ENCODE data around the gene PLA2G2E.
"Not testable (repeated sequence)": the region's sequence is repeated elsewhere in the genome, so short reads cannot be mapped to it uniquely, and the experiment has no call there.

PLA2G2E gene

GRCh38 chr1:19882111-19883071 lies 41.0 kb downstream of the PLA2G2E start, which contains the start of gene OTUD3:
OTUD3 (plus strand) TSS chr1:19882395; CDS start chr1:19882514, 119 bp downstream.
- DNase-seq (ENCODE audit: low read depth), result peak; percentile 90

GRCh38 chr1:19880841-19881240 lies 42.6 kb downstream of the PLA2G2E start:
- not testable (repeated sequence) for DNase-seq (ENCODE audit: low read depth)

GRCh38 chr1:19879661-19880060 lies 43.8 kb downstream of the PLA2G2E start:
- DNase-seq (ENCODE audit: low read depth), result no peak

GRCh38 chr1:19879227-19879626 lies 44.2 kb downstream of the PLA2G2E start:
- DNase-seq (ENCODE audit: low read depth), result no peak

DNA sequence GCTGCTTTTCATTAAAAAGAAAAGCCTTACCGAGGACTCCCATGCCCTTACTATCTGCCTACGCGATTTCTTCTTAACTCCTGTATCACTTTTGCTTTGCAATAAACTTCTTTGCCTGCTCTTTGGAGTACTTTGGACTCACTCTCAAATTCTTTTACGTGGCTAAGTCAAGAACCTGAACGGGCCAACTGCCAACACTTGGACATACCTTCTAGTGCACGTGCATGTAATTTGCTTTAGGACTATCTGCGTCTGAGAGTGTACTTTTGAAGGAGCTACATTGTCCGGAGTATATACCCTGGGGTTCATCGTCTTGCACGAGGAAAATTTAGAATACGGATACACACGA lies 44.8 kb downstream of the PLA2G2E start:
- DNase-seq (ENCODE audit: low read depth), result no peak

DNA sequence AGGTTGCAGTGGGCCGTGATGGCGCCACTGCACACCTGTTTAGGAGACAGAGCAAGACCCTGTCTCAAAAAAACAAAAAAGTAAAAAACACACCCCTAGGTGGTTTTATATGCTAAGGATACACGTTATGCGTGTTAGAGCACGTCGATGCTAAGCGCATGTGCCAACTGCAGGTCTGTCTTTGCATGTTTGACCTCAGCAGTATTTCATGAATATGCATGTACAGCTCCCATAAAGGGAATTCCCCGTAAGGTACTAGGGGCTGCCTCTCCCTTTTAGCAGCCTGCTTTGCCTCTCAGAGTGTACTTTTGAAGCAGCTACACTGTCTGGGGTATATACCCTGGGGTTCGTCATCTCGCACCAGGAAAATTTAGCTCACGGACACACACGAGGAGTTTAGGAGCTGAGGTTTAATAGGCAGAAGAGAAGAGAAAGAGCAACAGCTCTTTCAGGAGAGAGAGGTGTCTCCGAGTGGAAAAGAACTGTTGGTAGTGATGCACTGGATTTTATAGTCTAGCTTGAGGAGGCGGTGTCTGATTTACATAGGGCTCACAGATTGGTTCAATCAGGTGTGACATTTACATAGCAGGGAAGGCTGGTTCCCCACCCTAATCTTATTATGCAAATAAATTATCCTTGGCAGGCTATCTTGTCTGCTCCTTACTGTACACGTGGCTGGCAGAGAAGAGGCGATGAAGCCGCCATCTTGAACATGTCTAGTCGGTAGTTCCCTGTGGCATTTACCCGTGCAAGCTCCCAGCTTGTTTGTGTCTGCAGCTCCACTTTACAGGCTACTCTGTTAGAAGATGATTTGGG lies 45.4 kb downstream of the PLA2G2E start:
- no peak for DNase-seq (ENCODE audit: low read depth)

- DNase-seq (ENCODE audit: low read depth), result no peak
Observed at GRCh38 chr1:19877181-19877750, 46.2 kb downstream of the PLA2G2E start.

DNA sequence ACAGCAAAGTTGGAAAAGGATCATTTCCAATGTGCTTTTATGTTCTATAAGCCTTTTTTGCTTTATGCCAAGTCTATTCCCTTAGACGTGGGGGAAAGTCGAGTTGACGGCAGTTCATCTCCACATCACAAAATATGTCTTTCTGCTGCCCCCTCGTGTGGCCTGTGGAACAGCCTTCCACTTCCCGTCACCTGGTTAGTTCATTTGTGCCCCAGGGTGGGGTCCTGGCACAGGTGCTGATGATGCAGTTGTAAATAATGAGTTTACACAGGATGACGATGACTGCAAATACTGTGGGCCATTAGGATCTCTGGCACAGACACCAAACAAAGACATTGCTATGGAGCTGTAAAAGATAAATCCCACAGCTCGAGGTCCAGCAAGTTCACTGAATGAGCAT lies 51.2 kb downstream of the PLA2G2E start:
- no peak for DNase-seq (ENCODE audit: low read depth)

All from stimulated activated CD8-positive, alpha-beta memory T cell treated with anti-CD3 and anti-CD28 coated beads, Interleukin-12 subunit alpha, Interleukin-12 subunit beta, amount 100 ng/mL, for 4 hours (primary cell).